Measurements from ENCODE around the gene TNIK.

DNA sequence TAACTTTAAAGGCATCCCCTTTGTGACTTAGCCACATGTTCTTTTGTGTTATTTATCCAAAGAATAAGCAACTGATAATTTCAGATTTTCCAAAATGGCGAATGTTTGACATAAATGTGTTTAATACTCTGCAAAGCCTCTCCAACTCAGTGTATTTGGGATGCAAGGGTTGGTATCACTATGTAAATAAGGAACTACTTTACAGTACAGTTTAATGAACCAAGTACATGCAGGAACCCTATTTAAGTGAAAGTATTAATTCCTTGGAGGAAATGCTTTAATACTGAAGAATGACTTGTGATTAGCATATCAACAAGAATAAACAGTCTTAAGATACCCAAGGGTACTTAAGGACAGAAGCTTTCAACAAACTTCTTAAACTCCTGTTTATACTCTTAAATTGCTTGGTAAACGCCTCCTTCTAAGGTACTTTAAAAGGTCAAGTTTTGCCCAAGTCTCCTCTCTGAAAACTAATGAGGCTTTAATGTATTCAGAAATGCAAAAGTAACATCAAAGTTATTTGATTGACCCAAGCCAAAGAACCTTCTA is 107.7 kb downstream of the TNIK start:
- no peak for TF ChIP-seq POLR2A (IDR thresholded peaks at IDR 0.05; ENCODE audit: low read depth, low read length)
- no peak for TF ChIP-seq POLR2AphosphoS5 (IDR thresholded peaks at IDR 0.05; ENCODE audit: low read depth, low read length)

Data from GM12891 (cell line).